Stimulated activated naive CD8-positive, alpha-beta T cell treated with anti-CD3 and anti-CD28 coated beads, Interleukin-15, Interleukin-2, amounts not matched to agents 100 U/mL and 50 U/mL, for 24 hours (primary cell): ENCODE data around the gene AGPAT2.

Experiments
- ATAC-seq: fragments of 150-1000 bp; cut with Tn5 transposase; one replicate; pipeline ENCODE4 v1.10.0; 2021
- DNase-seq: peaks from one replicate; pipeline ENCODE4 v3.0.0; 2021

Gene AGPAT2

GRCh38 chr9:136687721-136688223 lies 515 bp upstream of the AGPAT2 start:
- no peak for ATAC-seq
- DNase-seq, result no peak

DNA sequence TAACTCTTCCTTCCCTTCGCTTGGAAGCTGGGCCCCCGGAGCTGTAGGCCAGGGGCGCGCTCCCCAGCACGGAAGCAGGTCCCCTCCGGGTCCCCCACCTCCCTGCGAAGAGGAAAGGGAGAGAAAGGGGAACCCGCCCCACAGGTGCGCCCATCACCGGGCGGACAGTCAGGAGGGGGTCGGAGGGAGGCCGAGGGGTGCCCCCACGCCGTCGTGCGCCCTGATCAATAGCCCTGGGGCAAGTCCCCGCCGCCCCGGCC lies 793 bp downstream of the AGPAT2 start:
- ATAC-seq (no peak), DNase-seq (no peak)

DNA sequence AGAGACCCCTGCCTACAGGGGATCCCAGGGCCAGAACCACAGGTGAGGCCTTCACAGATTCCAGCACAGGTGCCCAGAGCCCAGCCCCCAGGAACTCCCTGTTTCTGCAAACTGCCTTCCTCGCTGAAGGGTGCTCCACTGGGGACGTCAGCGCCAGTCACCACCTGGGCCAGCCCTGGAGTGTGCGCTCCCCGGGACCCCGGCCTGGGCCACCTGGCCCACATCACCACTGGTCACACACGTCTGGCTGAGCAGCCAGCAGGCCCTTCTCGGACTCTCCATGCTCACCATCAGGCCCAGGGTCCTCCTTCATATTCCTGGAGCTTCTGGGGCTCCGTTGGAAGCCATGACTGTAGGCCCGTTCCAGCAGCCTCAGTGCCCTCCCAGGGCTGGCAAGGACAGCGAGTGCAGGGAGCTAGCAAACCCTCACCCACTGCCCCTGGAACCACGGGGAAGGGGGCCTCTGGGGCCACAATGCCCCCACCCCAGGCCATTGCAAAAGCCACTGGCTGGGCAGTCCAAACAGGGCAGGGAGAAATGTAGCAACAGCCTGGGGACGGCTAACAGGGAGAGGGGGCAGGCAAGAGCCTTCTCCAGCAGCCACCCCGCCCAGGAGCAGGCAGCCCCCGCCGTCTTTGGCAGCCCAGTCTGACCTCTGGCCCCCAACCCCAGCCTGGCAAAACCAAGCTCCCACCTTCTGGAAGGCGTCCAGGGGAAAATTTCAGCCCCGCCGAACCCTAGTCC lies 1.3 kb downstream of the AGPAT2 start:
- ATAC-seq, result no peak
- DNase-seq, result no peak

DNA sequence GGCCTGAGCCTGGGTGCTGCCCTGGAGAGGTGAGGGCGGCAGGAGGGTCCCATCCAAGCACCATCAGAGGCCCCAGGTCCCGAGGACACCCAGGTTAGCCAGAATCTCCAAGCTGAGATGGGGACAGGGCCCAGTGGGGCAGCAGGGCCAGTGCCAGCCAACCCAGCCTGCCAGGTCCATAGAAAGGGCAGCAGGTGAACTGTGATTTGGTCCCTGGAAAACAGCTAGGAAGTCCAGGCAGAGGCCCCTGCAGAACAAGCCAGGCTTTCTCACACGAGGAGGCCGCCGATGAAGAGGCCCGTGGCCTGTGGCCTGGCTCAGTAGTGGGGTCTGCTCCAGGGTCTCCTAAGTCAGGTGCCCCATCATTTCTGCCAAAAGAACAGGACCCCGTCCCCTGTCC lies 2.0 kb downstream of the AGPAT2 start:
- DNase-seq (no peak), ATAC-seq (no peak)

GRCh38 chr9:136684799-136685198 lies 2.5 kb downstream of the AGPAT2 start:
- no peak for ATAC-seq

GRCh38 chr9:136684339-136684738 lies 2.9 kb downstream of the AGPAT2 start:
- DNase-seq (no peak), ATAC-seq (no peak)

More at GRCh38 chr9:136684799-136685198, 2.5 kb downstream of the AGPAT2 start:
- no peak for DNase-seq

- no peak for ATAC-seq
- DNase-seq, result no peak
Measured at GRCh38 chr9:136683755-136684154, 3.5 kb downstream of the AGPAT2 start.

- ATAC-seq (no peak), DNase-seq (no peak)
Measured at GRCh38 chr9:136683173-136683745, 4.0 kb downstream of the AGPAT2 start.

DNA sequence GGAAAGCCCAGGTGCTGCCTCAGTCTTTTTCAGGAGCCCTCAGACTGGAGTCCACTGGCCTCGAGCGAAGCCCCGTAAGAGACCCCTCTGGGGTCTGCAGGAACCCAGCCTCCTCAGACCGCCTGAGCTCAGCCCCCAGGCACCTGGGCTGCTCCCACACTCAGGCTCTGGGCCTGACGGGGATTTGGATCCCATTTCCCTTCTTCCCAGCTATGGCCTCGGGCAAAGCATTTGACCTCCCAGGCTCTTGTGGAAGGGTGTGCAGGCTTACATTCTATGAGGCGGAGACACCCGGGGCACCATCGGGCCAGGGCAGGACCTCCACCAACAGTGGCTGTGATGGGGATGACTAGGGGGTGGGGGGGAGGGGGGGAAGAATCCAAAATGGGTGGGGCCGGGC lies 4.5 kb downstream of the AGPAT2 start:
- ATAC-seq, result no peak
- DNase-seq, result no peak

DNA sequence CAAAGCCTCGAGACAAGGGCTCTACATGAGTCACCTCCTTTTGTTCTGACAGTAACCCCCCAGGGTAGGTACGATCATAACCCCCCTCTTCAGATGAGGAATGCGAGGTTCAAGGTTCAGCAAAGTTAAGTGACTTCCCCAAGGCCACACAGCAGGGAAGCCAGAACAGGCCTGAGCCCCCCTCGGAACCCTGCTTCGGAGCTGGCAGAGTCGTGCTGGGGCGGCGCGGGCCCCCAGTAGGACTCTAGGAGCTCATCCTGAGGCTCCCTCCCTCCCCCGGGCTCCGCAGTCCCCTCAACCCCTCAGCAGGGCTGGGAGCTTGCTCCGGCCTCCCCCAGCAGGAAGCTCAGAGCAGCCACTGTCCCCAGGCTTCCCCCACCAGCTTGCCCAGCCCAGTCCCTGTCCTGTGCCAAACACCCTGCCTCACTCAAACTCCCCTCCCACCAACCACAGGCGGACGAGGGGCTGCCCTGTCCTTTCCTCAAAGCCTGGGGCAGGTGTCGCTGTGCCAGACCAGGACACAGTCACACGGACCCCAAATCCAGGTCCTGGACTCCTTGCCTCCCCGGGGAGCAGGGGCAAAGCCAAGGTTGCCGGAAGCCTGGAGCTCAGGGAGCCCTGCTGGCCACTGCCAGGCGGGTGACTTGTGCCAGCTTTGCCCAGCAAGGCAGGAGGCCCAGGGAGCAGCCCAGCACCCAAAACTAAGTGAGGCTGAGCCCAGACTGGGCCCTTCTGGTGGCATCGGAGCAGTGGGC lies 5.1 kb downstream of the AGPAT2 start:
- DNase-seq, result no peak
- no peak for ATAC-seq

- DNase-seq (no peak), ATAC-seq (no peak)
Measured at GRCh38 chr9:136681029-136681428, 6.2 kb downstream of the AGPAT2 start.

- ATAC-seq (no peak), DNase-seq (no peak)
Measured at GRCh38 chr9:136679431-136679941, 7.8 kb downstream of the AGPAT2 start.

DNA sequence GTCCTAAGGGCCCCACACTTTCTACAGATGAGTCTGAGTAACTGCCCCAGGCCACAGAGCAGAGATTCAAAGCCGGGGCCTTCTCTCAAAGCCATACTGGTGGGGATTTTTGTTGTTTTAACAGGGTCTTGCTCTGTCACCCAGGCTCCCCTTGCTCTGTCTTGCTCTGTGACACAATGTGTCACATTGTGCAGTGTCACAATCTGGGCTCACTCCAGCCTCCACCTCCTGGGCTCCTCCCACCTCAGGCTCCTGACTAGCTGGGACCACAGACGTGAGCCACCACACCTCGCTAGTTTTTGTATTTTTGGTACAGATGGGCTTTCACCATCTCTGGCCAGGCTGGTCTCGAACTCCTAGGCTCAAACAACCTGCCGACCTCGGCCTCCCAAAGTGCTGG lies 8.6 kb downstream of the AGPAT2 start:
- no peak for DNase-seq
- ATAC-seq, result no peak

DNA sequence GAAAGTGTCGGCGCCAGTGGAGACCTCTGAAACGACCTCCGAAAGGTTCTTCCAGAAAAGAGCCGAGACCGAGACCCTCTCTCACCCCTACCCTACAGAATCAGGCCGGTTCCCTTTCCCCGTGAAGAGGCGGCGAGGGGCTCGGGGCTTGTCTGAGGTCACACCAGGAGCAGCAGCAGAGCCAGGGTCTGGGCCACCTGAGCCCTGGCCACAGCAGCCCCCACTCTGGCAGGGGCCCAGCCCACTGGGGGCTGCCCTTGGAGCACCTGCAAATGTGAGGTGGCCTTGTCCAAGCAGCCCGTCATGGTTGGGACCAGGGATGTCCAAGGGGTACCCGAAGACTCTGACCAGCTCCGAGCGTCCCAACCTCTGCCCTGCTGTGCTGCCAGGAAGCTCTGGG lies 9.2 kb downstream of the AGPAT2 start:
- no peak for DNase-seq
- no peak for ATAC-seq

DNA sequence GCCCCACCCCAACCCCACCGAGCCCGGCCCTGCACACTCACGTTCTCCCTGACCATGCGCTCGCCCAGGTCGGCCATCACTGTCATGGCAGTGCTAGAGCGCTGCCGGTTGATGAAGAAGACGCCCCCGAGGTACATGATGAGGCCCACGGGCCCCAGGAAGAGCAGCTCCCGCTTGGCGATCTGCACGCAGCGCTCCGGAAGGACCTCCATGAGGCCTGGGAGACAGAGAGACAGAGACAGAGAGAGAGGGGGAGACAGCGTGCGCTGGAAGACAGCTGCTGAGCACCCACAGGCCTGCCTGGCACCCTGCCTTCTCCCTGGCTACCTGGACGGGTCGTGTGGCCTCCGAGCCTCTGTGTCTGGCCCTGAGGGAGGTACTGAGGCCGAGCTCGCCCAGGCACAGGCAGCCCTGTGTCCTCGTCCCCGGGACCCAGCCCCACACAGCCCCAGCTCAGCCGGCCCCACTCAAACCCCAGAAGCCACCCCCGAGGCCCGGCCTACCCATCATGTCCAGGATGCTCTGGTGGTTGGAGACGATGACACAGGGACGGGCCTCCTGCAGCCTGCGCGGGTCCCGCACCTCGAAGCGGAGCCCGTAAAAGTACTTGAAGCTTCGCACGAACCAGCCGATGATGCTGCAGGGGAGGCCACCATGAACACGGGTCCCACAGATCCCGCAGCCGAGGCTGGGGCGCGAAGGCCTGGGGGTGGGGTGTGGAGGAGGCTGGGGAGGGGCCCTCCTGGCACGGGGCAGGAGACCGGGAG lies 10.2 kb downstream of the AGPAT2 start:
- DNase-seq, result no peak

DNA sequence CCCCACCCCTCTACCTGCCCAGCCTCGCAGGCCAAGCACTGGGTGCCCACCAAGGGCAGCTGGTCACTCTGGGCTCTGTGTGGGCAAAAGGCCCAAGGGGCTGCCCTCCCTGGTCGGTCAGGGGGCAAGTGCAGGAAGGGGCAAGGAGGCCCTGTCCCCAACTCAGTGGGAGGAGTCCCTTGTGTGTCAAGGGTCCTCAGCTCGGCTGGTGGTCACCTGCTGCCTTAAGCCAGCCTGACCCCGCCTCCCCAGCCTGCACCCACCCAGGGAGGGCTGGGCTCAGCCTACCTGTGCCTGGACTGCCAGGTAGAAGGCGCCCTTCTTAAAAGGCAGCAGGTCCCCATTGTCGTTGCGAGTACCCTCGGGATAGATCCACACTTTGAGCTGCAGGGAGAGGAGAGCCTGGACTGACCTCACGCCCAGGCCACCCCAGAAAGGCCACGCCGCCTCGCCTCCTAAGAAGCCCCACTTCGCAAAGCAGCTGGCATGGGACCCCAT lies 10.9 kb downstream of the AGPAT2 start:
- ATAC-seq, result no peak
- no peak for DNase-seq

More for the DNA sequence above, 10.2 kb downstream of the AGPAT2 start:
- ATAC-seq, result no peak

GRCh38 chr9:136675477-136676296 lies 11.6 kb downstream of the AGPAT2 start:
- no peak for ATAC-seq
- DNase-seq, result no peak

DNA sequence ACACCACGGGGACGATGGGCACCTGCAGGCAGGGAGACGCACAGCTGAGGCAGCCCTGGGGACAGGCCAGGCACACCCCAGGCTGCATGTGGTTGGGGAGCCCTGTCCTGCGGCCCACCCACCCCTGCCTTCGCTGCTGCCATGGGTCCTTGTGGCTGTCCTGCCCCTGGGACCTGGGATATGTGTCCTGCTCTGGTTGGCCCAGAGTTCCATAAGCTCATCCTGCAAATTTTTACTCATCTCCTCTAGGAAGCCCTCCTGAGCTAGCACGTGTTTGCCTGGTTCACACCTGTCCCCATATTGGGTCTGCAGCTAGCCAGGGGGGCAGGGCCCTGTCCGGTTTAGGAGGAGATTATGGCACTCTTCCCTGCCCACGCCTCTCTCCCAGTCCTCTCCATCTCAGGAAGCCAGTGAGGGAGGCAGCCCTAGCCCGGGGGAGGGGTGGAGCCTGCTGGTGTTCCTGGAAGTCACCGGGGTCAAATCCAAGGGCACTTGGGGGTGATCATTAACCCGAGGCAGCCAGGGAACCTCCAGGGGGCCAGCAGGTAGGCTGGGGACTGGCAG lies 12.4 kb downstream of the AGPAT2 start:
- DNase-seq (no peak), ATAC-seq (no peak)

DNA sequence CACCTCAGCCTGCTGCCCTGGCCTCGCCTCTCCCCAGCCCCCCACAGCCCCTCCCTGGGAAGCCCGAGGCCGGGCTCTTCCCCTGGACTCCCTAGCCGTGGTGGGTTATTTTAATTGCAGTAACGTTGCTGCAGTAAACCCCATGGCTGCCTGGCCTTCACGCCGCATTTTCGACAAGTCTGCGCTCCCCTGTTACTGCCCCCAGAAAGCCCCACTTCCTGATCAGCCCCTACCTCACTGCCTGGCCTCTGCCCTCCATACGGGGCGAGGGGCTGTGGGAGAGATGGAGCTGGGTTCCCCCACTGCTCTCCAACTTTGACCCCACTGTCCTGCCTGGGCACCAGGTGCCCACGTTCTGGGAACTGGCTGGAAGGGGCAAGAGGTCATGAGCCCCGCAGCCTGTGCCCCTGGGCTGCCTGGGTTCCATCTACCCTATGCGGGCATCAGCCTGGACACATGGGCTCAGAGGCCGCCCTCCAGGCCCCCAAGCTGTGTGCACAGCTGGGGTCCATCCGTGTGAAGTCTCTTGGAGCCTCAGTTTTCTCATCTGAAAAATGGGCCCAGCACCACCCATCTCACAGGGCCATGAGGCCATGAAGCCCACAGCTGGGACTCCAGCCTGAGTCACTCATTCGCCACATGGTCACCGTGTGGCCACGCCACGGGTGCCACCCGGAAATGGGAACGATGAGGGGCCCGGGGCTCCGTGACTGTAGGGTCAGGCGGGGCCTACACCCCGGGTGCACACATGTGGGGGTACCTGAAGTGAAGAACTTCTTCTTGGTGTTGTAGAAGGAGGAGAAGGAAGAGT lies 13.1 kb downstream of the AGPAT2 start:
- ATAC-seq (no peak), DNase-seq (no peak)
